Liver (tissue), 3 donors: Measurements from ENCODE around the gene MAT2B.

Experiments
- EGR1 ChIP-seq, 2 donors: IDR thresholded peaks; 2 replicates each; pipeline ENCODE4 v1.6.1; 2016 to 2018; ENCODE audit warnings: antibody characterized with exemption in 2 of 2, low read depth in 2 of 2
- FOXA1 ChIP-seq: IDR thresholded peaks from 2 replicates; pipeline ENCODE4 v1.6.1; 2016; ENCODE audit warnings: antibody characterized with exemption
- HNF4G ChIP-seq: IDR thresholded peaks from 2 replicates; pipeline ENCODE4 v1.6.1; 2016; ENCODE audit warnings: antibody characterized with exemption
- NR2F2 ChIP-seq: IDR thresholded peaks from 2 replicates; pipeline ENCODE4 v1.6.1; 2016; ENCODE audit warnings: antibody characterized with exemption
- RAD21 ChIP-seq, 2 donors: IDR thresholded peaks; 2 replicates each; pipeline ENCODE4 v1.6.1; 2016; ENCODE audit warnings: antibody characterized with exemption in 2 of 2, mild to moderate bottlenecking in 2 of 2
- REST ChIP-seq: IDR thresholded peaks from 2 replicates; pipeline ENCODE4 v1.6.1; 2016; ENCODE audit warnings: antibody characterized with exemption, mild to moderate bottlenecking
- SP1 ChIP-seq: IDR thresholded peaks from 2 replicates; pipeline ENCODE4 v1.6.1; 2018; ENCODE audit warnings: antibody characterized with exemption, mild to moderate bottlenecking
- TAF1 ChIP-seq: conservative IDR thresholded peaks from 2 replicates; pipeline ENCODE4 v1.6.1; 2016; ENCODE audit warnings: antibody characterized with exemption, mild to moderate bottlenecking
- YY1 ChIP-seq: IDR thresholded peaks from 2 replicates; pipeline ENCODE4 v1.6.1; 2016; ENCODE audit warnings: antibody characterized with exemption, mild to moderate bottlenecking
- TF ChIP-seq, protein P1 (sequence below): fragments of 150-350 bp; IDR thresholded peaks from 2 replicates; pipeline ENCODE4 v1.5.1; 2017; ENCODE audit warnings: improper control_type of control experiment, low read depth, low read length; ENCODE audit not compliant: missing input control
- donor health status: healthy.
- donor health status: healthy.

DNA sequence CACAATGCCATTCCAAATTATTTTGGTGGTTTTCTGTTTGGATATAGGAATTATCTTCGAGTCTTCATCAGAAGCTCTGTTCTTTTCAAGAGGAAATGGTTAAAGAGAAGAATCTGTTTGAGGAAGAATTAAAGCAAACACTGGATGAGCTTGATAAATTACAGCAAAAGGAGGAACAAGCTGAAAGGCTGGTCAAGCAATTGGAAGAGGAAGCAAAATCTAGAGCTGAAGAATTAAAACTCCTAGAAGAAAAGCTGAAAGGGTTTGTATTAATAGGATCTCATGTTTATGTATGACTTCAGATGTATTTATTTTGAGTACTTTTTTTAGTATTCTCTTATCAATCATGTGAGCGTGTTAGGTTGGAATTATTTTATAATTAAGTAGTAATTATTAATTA is 30.0 kb upstream of the MAT2B start:
- TF ChIP-seq REST (no peak), SP1 (no peak), RAD21 (IDR thresholded peaks at IDR 0.05) (no peak), EGR1 (IDR thresholded peaks at IDR 0.05; ENCODE audit: low read depth in 2 of 2) (no peak), YY1 (no peak), TAF1 (no peak), FOXA1 (no peak), HNF4G (no peak), NR2F2 (no peak)
- TF ChIP-seq, protein P1, sequence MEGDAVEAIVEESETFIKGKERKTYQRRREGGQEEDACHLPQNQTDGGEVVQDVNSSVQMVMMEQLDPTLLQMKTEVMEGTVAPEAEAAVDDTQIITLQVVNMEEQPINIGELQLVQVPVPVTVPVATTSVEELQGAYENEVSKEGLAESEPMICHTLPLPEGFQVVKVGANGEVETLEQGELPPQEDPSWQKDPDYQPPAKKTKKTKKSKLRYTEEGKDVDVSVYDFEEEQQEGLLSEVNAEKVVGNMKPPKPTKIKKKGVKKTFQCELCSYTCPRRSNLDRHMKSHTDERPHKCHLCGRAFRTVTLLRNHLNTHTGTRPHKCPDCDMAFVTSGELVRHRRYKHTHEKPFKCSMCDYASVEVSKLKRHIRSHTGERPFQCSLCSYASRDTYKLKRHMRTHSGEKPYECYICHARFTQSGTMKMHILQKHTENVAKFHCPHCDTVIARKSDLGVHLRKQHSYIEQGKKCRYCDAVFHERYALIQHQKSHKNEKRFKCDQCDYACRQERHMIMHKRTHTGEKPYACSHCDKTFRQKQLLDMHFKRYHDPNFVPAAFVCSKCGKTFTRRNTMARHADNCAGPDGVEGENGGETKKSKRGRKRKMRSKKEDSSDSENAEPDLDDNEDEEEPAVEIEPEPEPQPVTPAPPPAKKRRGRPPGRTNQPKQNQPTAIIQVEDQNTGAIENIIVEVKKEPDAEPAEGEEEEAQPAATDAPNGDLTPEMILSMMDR = no peak
